ENCODE results near the gene CLCNKB. TPM values are rescaled to one million over a fixed set of nuclear protein-coding genes. Genes with fewer than 3 reads are reported as not detected.
"Not testable (repeated sequence)": the region's sequence is repeated elsewhere in the genome, so short reads cannot be mapped to it uniquely, and the experiment has no call there.

Gene CLCNKB
- total RNA-seq, 1 donor from 2014 or later, result not detected

DNA sequence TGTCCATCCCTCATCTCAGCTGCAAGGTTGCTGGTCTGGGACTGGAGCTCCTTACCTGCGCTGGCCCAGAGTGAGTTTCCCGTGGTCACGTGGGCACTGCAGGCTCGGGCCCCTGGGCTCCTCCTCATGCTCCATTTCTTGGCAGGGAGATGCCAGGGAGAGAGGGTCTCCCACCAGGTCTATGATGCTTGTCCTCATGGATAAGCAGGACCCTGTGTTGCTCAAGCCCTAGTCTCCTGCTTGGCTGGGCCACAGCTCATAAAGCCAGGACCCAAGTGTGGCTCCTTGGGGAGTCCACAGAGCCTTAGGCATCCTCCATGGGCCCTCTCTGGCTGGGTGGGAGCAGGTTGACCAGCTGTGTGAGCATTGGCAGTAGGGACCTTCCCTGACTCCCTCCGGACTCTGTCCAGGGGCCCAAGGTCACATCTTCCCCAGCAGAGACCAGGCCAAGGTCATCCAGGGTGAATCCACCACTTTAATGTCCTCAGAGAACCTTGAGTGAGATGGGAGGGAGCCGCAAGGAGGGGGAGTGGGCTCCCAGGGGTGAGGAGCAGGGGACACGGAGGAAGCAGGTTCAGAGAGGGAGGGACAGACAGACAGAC lies 13.8 kb downstream of the CLCNKB start:
- intact Hi-C loops (cut with micrococcal nuclease), result loop anchor here (2.0 kb wide), 1 partner anchor 25 kb away; no protein-coding TSS in a partner anchor

DNA sequence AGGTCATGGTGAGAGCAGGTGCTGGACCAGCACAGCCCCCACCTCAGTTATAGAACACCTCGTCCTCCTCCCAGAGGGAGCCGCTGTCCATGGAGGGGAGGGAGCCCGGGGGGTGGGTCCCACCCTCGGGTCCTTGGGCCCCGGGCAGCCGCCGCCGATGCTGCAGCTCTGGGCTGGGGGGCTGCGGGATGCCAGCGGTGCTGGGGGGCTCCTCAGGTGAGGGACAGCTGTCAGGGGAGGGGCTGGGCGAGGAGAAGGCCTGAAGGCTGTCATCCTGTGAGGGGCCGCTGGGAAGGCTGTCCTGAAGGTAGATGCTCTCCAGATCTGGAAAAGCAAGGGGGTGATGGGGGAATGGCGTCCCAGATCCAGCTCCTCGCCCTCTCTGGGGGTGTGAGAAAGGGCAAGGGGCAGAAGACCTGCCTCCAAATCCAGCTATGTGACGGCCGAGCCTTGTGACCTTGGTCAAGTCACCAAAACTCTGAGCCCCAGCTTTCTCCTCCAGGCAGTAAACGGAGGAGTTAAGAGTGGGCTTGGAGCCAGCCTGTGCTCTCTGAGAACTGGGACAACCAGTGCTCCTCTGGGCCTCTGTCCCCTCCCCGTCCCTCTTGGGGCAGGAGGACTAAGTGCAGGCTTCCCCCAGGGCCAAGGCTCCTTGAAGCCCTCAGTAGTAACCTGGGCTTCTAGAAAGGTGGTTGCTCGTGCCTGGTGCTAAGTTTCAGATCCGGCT lies 15.0 kb downstream of the CLCNKB start:
- intact Hi-C loops (cut with micrococcal nuclease), result not testable (repeated sequence)

DNA sequence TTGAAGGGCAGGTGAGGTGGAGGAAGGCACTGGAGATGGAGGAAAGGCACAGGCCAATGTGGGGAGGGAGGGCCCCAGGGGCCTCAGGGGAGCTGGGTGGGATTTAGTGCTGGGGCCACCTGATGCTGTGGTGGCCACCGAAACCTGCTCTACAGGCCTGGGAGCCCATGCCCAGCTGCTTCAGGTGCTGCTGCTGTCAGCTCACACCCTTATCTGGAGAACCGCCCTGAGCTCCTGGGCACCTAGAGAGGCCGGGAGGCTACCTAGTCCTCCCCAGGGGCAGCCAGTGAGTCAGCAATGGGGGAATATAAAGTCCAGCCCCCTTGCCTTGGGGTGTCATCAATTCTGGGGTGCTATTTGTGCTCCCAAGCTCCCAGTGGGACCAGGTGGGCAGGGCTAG lies 17.7 kb downstream of the CLCNKB start:
- intact Hi-C loops (cut with micrococcal nuclease), result no loop called here

DNA sequence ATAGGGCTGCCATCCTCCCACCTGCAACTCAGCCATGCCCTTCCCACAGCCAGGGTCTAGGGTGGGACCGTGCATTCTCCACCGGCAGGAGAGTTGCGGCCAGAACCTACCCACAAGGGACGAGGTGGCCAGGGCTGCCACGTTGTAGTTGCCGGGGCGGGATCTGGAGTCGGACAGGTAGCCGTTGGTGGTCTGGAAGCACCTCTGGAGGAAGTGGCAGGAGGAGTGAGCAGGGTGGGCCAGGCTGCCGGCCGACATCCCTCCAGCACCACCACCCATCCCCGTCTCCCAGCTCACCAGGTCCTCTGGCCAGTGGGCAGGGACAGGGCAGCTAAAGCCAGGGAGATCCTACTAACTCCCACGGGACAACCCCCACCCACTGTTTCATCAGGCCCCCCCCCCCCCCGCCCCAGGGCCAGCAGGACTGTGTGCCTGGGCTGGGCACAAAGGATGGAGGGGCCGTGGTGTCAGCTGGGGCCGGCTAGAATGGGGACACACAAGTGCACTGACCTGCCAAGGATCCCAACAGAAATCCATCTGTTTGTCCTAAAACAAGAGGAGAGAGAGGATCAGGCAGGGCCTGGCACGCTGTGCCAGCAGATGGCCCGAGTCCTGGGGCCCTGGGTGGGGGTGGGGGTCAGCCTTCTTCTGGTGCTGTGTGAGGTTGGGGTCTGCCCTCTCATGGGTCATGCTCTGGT lies 18.6 kb downstream of the CLCNKB start:
- intact Hi-C loops (cut with micrococcal nuclease), result not testable (repeated sequence)

DNA sequence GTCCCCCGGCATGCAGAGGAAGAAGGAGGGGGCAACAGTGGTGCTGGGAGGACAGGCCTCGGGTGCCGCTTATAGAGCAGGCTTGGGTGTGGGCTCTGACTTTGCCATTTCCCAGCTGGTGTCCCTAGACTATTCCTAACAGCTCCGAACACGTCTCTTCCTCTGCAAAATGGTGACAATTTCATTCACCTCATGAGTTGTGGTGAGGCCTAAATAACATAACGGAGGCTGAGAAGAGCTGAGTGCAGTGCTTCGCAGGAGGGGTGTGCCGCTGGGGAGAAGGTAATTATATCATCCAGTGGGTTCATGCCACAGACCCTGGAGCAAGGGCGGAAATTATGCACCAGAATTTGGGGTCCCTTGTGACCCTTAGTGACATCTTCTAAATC lies 19.1 kb downstream of the CLCNKB start:
- intact Hi-C loops (cut with micrococcal nuclease), result not testable (repeated sequence)

DNA sequence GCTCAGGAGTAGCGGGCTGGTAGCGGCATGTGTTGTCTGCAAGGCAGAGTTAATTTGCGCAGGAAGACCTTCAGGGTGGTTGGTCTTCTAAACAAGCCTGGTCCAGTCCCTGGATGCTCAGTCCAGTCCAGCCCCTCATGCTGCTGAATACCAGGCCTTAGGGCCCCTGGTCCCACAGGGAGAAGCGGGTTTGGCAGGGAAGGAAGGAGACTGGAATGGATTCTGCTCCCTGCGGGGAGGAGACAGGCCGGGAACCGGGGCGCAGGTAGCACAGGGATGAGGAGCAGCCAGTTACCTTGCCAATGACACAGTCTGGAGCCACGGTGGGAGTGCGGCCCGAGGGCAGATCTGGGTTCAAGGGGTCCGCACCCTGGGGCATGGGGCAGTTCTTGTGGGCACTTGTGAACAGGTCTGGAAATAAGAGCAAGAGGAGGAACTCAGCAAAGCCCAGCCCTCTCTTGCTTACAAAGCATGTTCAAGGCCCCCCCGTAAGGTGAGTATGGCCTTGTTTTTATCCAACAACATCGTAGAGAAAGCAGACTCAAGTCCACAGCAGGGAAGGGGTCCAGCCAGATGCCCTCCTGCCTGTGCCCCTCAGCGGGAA lies 19.7 kb downstream of the CLCNKB start:
- intact Hi-C loops (cut with micrococcal nuclease), result no loop called here

DNA sequence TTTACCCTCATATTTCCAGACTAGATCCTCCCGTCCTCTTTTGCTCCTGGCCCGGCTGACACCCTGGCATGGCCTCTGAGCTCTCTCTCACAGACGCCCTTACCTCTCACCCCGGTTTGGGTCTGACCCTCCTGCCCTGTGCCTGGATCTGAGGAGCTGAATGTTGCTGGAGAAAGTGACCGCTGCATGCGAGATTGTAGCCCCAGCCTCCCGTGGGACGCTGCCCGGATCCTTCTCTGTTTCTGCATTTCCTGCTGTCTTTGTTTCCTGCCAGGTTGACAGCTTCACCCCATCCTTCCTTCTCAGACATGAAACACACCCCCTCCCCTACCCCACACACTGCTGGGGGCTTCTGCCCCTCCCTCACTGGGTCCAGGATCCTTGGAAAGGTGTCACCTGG lies 20.3 kb downstream of the CLCNKB start:
- intact Hi-C loops (cut with micrococcal nuclease), result no loop called here

DNA sequence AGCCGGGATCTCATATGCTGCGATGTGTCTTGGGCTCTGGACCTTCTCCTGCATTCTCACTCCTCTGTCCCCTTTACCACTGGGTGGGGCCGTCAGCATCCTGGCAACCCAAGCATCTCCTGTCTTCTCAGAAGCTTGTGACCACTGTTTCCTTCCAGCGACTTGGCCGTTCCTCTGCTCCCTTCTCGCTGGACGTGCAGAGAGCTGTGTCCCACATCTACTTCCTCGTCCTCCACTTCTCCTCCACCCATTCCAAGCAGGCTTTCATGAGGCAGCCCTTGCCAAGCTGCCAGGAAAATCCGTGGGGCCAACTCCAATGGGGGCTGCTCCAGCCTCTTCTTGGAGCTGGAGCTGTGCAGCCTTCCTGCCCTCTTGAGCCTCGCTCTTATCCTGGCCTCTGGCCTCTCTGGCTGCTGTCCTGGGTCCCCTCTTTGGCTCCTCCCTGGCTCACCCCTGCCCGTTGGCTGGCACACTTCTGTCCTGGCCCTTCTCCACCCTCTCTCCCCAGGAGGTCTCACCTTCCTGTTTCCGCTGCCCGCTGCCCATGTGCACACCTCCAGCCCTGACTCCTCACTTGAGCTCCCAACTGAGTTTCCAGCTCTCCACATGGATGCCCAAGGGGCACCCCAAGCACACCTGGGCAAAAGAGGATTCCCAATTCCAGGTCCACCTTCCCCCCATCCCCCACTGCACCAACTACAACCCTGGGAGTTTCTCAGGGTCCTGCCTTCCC lies 21.1 kb downstream of the CLCNKB start:
- intact Hi-C loops (cut with micrococcal nuclease), result no loop called here

DNA sequence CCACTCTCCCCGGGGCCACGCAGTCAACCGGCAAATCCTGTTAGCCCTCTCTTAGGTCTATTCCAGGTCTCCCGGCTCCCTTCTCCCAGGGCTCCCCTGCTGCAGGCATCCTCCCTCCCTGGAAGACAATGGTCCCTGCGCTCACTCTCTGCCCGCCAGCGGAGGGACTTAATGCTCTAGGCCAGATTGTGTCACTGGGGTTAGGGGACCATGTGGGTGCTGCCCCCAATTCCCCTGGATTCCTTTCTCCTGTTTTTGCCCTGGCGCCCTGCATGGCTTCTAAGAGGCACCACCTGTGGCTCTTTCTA lies 21.6 kb downstream of the CLCNKB start:
- intact Hi-C loops (cut with micrococcal nuclease), result no loop called here

DNA sequence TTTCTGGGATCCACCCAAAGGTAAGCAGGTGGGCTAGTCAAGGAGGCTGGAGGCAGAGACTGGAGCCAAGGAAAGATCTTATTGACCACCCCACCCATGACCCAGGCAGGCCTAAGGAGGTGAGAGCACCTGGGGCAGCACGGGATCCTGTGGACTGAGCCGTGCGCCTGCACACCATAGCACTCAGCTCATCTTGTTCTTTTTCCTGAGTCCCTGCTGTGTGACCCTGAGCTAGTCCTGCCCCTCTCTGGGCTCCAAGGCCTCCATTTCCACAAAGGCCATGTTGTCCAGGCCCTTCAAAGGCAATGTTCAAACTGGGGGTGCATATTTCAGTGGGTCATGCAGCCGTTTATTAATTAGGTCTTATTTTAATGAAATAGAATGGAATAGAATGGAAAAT lies 22.7 kb downstream of the CLCNKB start:
- intact Hi-C loops (cut with micrococcal nuclease), result no loop called here

DNA sequence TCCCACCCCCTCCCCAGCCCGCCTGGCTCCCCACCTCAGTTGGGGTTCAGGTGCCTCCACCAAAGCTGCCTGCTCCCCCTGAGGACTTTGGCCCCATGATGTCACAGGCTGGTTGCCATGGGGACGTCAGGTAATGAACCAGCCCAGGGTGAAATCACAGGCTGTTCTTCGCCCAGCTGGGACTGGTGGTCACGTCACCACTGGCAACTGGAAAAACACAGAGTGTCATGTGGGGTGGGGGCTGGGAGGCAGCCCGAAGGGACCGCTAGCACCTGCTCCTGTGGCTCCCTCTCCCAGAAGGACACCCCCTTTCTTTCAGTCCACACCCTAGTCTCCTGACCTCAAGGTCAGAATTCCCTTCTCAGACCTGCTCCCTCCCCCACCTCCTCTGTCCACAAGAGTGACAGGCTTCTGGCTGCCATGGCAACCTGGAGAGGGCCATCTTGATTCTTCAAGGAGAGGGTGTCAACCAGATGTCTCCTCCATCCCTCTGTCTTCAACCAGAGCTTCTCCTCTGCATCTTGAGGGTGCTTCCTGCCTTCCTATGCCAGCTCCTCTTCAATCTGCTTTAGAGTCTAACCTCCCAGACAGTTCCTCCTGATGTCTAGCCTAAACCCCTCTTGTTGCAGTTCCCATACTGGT lies 23.7 kb downstream of the CLCNKB start:
- intact Hi-C loops (cut with micrococcal nuclease), result no loop called here

DNA sequence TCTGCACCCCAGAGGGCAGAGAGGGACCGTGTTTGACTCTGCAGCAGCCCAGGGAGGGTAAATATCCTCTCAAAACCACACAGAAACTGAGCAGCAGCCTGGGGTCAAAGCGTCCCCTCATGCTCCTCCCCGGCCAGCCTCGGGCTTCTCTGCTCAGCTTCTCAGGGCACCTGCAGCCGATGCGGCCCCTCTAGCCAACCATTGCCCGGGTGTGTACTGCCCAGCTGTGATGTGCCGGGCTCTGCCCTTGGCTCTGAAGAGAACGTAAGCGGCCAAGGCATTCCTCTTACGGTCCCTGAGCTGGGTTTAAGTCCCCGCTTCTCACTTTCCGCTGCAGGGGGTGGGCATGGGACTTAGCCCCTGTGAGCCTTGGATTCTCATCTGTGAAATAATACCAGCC lies 24.4 kb downstream of the CLCNKB start:
- intact Hi-C loops (cut with micrococcal nuclease), result no loop called here

DNA sequence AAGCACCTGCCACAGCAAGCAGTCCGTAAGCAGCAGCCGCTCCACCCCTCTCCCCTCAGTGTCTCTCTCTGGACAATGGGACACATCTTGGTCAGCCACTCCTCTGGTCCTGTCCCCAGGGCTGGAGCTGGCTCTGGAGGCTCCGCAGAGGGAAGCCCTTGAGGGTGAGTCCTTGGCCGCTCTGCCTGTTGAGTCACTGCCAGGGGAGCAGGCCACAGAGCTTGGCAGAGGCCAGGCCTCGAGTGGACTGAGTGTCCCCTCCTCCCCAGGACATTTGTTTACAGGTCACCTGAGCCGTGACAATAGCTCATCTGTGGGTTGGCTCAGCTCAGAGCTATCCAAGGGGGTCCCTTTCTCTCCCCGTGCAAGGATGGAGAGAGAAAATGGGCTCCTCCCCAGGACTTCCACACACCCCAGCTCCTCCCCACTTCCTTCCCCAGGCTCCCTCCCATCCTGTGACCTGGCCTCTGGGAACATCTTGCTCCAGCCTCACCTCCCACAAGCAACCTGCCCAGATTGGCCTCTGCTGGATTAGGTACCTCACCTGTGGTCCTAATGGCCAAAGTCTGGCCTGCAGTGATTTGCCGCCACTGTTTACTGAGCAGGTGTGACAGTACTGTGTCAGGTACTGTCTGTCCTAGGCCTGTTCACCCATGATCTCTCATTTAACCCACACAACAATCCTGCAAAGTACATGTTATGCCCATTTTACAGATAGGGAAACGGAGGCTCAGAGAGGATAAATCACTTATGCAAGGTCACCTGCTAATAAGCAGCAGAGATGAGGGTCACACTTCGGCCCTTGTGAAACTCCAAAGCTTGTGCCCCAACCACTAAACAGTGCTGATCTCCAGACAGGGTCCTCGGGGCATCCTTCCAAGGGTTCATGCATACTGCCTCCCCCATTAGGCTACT lies 25.0 kb downstream of the CLCNKB start:
- intact Hi-C loops (cut with micrococcal nuclease), result no loop called here

DNA sequence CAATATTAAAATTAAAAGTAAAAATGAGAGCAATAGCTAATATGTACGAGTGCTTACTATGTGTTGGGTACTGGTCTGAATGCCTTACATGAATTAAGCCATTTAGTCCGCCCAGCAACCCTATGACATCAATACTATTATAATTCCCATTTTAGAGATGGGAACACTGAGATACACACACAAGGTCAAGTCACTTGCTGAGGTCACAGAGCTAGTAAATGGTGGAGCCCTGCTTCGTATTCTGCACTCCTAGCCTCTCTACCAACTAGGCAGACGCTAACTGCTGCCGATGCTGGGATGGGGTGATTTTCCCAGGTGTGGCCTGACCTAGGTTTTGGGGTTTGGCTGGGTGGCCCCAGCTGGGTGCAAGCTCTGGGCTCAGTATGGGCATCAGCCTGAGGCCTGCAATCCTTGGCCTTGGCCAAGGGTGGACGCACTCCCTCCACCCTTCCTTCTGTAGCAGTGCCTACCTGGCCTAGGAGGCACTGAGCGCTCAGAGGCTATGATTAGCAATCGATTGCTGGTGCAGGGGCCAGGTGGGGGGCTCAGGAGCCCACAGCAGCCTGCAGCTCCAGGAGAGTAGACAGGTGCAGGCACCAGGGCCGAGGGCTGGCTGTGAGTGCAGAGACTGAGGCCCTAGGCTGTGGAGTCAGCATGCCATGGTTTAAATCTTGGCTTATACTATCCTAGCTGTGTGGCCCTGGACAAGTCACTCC lies 27.2 kb downstream of the CLCNKB start:
- intact Hi-C loops (cut with micrococcal nuclease), result loop anchor here (5.0 kb wide), 1 partner anchor 282 kb away; the partner anchor contains the start of gene FBXO42

DNA sequence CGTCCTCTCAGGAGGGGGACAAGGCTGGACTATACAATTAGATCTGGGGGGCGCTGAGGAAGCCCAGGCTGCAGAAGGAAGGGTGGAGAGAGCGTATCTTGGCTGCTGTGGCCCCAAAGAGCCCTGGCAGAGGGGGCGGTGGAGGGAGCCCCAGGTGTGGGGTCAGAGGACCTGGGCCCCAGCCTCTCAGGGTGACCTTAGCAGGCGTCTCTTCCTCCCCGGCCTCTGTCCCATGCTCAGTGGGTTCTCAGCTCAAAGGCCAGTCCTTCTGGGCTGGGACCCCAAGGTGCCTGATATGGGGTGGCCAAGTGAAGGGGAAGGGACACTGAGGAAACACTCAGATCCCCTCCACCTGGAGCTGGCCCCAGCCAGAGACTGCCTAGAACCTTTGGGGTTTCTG lies 28.0 kb downstream of the CLCNKB start:
- intact Hi-C loops (cut with micrococcal nuclease), result loop anchor here (5.0 kb wide), 1 partner anchor 281 kb away; the partner anchor contains the start of gene FBXO42

DNA sequence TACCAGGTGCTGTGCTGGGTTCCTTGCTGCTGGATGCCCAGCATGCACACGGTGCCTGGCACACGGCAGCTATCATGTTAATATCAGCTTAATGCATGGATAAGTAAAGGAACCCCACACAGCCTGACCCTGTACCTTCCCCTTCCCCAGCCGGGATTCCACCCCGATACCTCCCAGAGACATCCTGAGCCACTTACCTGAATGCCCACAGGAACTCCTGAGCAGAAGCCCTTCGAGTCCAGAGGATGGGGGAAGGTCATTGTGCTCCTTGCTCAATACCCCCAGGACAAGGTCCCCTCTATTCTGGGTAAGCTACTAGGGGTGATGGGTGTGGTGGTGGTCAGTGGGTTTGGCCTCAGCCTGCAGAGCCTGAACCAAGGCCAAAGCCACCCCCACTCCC lies 28.5 kb downstream of the CLCNKB start:
- intact Hi-C loops (cut with micrococcal nuclease), result loop anchor here (5.0 kb wide), 1 partner anchor 280 kb away; the partner anchor contains the start of gene FBXO42

DNA sequence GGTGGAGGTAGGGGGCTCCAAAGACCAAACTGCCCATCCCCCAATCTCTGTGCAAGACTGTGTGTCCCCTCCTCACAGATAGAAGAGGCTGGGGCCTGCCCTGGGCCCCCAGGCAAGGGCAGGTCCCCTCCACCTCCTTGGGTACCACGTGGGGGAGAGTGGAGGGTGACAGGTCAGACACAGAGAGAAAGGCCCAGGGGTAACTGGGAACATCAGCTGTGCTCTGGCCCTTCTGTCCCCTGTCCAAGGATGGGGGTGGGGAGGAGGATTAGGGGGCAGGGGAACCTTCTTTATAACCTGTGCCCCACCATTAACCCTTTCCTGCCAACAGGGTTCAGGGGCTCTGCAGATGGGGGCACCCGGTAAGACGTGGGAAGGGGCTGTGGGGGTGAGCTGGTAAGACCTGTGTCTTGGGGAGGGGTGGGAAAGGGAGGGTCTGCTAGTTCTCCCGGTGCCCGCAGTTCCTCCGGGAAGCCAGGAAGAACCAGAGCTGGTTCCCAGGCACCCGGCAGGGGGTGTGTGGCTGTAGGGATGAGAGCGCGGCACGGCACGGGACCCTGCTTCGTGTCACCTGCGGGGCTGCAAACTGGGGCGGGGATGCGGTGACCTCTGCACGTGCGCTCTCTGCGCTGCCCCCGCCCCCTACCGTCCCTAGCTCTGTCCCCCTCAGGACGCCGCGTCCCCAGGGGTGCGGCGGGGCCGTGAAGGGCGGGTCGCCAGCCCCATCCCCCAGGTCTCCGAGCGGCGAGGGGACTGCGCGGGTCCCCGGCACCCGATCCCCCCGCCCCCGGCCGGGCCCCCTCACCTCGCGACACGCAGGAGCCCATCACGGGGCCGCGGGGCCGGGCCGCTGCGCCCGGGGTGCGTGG lies 29.3 kb downstream of the CLCNKB start:
- intact Hi-C loops (cut with micrococcal nuclease), result loop anchor here (5.0 kb wide), 1 partner anchor 279 kb away; the partner anchor contains the start of gene FBXO42

DNA sequence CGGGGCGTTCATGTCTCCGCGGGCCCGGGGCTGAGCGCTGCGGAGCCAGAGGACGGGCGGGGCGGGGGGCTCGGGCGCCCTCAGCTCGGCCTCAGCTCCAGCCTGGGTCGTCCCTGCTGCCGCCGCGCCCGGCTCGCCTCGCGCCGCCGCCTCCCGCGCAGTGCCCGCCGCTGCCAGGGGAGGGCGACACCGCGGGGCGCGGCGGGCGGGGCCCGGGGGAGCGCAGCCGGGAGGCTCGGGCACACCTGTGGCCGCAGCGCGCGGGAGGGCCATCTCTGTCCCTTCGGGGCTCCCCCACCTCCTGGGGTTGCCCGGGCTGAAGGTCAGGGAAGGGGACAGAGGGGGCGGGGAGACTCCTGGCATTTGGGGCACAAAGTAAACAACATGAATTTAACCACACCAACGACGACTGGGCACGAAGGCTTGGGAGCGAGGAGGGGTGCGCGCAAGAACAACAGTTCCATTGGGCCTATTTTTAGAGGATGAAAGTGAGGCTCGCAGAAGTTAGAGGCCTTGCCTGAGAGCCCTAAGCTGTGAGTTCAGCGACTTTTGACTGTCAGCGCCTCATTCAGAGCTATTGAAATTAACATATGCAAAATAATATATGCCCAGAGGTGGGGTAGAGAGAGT lies 30.0 kb downstream of the CLCNKB start, which contains the start of gene FAM131C:
Gene FAM131C, minus strand, starts transcription at position 162 of the 630 bp plus-strand sequence. CDS start 209 bp downstream, outside the sequence.
- intact Hi-C loops (cut with micrococcal nuclease), result loop anchor here (5.0 kb wide), 1 partner anchor 279 kb away; the partner anchor contains the start of gene FBXO42
